ENCODE results near the gene CEP126.
A peak's percentile ranks its signal among the peaks of the same experiment; 100 is the strongest.

CEP126 gene

GRCh38 chr11:101996111-101996510 is 81.3 kb downstream of the CEP126 start:
- TF ChIP-seq CTCF (conservative IDR thresholded peaks at IDR 0.05) (no peak), ZFX (IDR thresholded peaks at IDR 0.05) (no peak)
- no peak overlapping the region for H3K27ac ChIP-seq

GRCh38 chr11:102001657-102002338 is 87.0 kb downstream of the CEP126 start:
- TF ChIP-seq ZFX (IDR thresholded peaks at IDR 0.05) (no peak), CTCF (conservative IDR thresholded peaks at IDR 0.05) (no peak)
- no peak overlapping the region for H3K27ac ChIP-seq

- TF ChIP-seq CTCF (conservative IDR thresholded peaks at IDR 0.05) (no peak), ZFX (IDR thresholded peaks at IDR 0.05) (no peak)
- H3K27ac ChIP-seq, result no peak overlapping the region
These were observed 89.4 kb downstream of the CEP126 start for GRCh38 chr11:102004220-102004619.

DNA sequence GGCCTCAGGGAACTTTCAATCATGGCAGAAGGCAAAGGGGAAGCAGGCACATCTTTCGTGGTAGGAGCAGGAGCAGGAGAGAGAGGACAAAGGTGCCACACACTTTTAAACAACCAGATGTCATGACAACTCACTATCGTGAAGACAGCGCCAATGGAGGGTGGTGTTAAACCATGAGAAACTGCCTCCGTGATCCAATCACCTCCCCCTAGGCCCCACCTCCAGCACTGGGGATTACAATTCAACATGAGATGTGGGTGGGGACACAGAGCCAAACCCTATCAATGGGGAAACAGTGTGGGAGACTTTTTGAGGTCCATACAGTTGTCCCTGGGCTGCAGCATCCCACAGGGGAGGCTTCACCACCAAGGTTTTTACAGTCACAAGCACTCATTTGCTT is 90.5 kb downstream of the CEP126 start:
- TF ChIP-seq ZFX (IDR thresholded peaks at IDR 0.05) (no peak), CTCF (conservative IDR thresholded peaks at IDR 0.05) (no peak)
- H3K27ac ChIP-seq, result no peak overlapping the region

- no peak for TF ChIP-seq ZFX (IDR thresholded peaks at IDR 0.05)
- TF ChIP-seq CTCF (conservative IDR thresholded peaks at IDR 0.05), result no peak
These were observed 92.2 kb downstream of the CEP126 start for GRCh38 chr11:102006835-102007566.

GRCh38 chr11:102007567-102008437 is 93.0 kb downstream of the CEP126 start:
- H3K27ac ChIP-seq, result no peak overlapping the region
- TF ChIP-seq CTCF (conservative IDR thresholded peaks at IDR 0.05) (peak; percentile 73), ZFX (IDR thresholded peaks at IDR 0.05) (no peak)

More at GRCh38 chr11:102006835-102007566, 92.2 kb downstream of the CEP126 start:
- H3K27ac ChIP-seq, result no peak overlapping the region
